H1 (cell line): Measurements from ENCODE around the gene MVD. TPM values are rescaled to one million over a fixed set of nuclear protein-coding genes. Genes with fewer than 3 reads are reported as not detected.
A peak's percentile ranks its signal among the peaks of the same experiment; 100 is the strongest.

Experiments used
- ATF3 ChIP-seq: IDR thresholded peaks from 2 replicates; pipeline ENCODE4 v1.6.1; 2011; ENCODE audit warnings: low read depth, mild to moderate bottlenecking, low read length; ENCODE audit not compliant: insufficient read depth
- BRCA1 ChIP-seq: IDR thresholded peaks from 2 replicates; pipeline ENCODE4 v1.6.1; 2012; ENCODE audit warnings: low read depth, low read length, improper control_type of control experiment
- CHD7 ChIP-seq: fragments of 300-600 bp; sonication (generic); IDR thresholded peaks from 2 replicates; pipeline ENCODE4 v1.7.1; 2012; ENCODE audit warnings: low read length, moderate library complexity, mild to moderate bottlenecking, inconsistent platforms; ENCODE audit not compliant: insufficient replicate concordance
- CTCF ChIP-seq, 3 experiments: IDR thresholded peaks; 1 replicate in 2 of 3; 2 replicates in 1 of 3; pipeline versions ENCODE4 v1.5.1 to v1.6.1; 2011; ENCODE audit warnings: low read length in 3 of 3, mild to moderate bottlenecking in 3 of 3, inconsistent platforms in 2 of 3, low read depth in 1 of 3, moderate library complexity in 1 of 3; ENCODE audit not compliant: insufficient read depth in 1 of 3; ENCODE audit errors: control extremely low read depth in 1 of 3
- NRF1 ChIP-seq: IDR thresholded peaks from 2 replicates; pipeline ENCODE4 v1.6.1; 2011; ENCODE audit warnings: mild to moderate bottlenecking, low read depth, low read length, improper control_type of control experiment
- SIN3A ChIP-seq, 2 experiments: IDR thresholded peaks in 1 of 2; conservative IDR thresholded peaks in 1 of 2; 2 replicates each; pipeline ENCODE4 v1.6.1; 2011 to 2012; ENCODE audit warnings: low read length in 2 of 2, improper control_type of control experiment in 1 of 2, low read depth in 1 of 2, mild to moderate bottlenecking in 1 of 2
- SP1 ChIP-seq: IDR thresholded peaks from 2 replicates; pipeline ENCODE4 v1.6.1; 2011; ENCODE audit warnings: low read depth, low read length
- TBP ChIP-seq: IDR thresholded peaks from 2 replicates; pipeline ENCODE4 v1.6.1; 2011; ENCODE audit warnings: low read depth, low read length, improper control_type of control experiment
- TCF12 ChIP-seq: IDR thresholded peaks from 2 replicates; pipeline ENCODE4 v1.6.1; 2011; ENCODE audit warnings: low read depth, mild to moderate bottlenecking, low read length
- polyA plus RNA-seq, 7 experiments: library from polyadenylated mRNA; depleted of rRNA in 3 of 7; stranded (reverse) in 5 of 7; unstranded in 2 of 7; fragments of >200 nt in 5 of 7; fragments of 200-250 nt in 2 of 7; gene quantifications; 1 replicate in 5 of 7; 2 replicates in 1 of 7; 4 replicates in 1 of 7; pipeline versions ENCODE4 v1.2.1 to v1.2.3, GENCODE V29; 2011 to 2013; ENCODE audit warnings: missing spikeins in 2 of 7, mixed read lengths in 2 of 7
- total RNA-seq: library from RNA; stranded (reverse); fragmentation: NEBNext Ultra II Directional; extraction: Animal tissue kit (Norgen Biotek cat#: 25700); gene quantifications from 2 replicates; pipeline ENCODE4 v1.2.1, GENCODE V29; 2021

The MVD gene
- total and polyA plus RNA-seq, 2 of the 8 experiments (the other 6 are each of a cell fraction or from before 2014, with no cell fraction given) = 47.2 to 77.3 TPM

- TF ChIP-seq CHD7 (no peak), BRCA1 (no peak), ATF3 (no peak), SP1 (no peak), NRF1 (no peak), SIN3A (conservative IDR thresholded peaks at IDR 0.05 in 1 of 2, IDR thresholded peaks at IDR 0.05 in 1 of 2; ENCODE audit: low read depth in 1 of 2, low read length in 2 of 2) (no peak; a peak in 1 of 4 replicates), TBP (peak; percentile 70), CTCF (IDR thresholded peaks at IDR 0.05; ENCODE audit: control extremely low read depth in 1 of 3, insufficient read depth in 1 of 3, low read depth in 1 of 3, low read length in 3 of 3) (peak; percentile 77 to 92 (median 90)), TCF12 (no peak)
Observed at GRCh38 chr16:88672776-88673175, 9.9 kb upstream of the MVD start (continued).
